ENCODE results near the gene RAB38. TPM values are rescaled to one million over a fixed set of nuclear protein-coding genes. Genes with fewer than 3 reads are reported as not detected.

RAB38 gene
- total RNA-seq, 1 donor = 3.5 TPM

- no peak for DNase-seq (ENCODE audit: low read depth)
- TF ChIP-seq, protein P1, sequence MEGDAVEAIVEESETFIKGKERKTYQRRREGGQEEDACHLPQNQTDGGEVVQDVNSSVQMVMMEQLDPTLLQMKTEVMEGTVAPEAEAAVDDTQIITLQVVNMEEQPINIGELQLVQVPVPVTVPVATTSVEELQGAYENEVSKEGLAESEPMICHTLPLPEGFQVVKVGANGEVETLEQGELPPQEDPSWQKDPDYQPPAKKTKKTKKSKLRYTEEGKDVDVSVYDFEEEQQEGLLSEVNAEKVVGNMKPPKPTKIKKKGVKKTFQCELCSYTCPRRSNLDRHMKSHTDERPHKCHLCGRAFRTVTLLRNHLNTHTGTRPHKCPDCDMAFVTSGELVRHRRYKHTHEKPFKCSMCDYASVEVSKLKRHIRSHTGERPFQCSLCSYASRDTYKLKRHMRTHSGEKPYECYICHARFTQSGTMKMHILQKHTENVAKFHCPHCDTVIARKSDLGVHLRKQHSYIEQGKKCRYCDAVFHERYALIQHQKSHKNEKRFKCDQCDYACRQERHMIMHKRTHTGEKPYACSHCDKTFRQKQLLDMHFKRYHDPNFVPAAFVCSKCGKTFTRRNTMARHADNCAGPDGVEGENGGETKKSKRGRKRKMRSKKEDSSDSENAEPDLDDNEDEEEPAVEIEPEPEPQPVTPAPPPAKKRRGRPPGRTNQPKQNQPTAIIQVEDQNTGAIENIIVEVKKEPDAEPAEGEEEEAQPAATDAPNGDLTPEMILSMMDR (IDR thresholded peaks at IDR 0.05; ENCODE audit: insufficient read depth, low read depth, low read length) = no peak
- H3K4me3 ChIP-seq (ENCODE audit: low read depth, low read length) = no peak overlapping the region
These were observed 28.4 kb upstream of the RAB38 start for GRCh38 chr11:88203604-88204003.

DNA sequence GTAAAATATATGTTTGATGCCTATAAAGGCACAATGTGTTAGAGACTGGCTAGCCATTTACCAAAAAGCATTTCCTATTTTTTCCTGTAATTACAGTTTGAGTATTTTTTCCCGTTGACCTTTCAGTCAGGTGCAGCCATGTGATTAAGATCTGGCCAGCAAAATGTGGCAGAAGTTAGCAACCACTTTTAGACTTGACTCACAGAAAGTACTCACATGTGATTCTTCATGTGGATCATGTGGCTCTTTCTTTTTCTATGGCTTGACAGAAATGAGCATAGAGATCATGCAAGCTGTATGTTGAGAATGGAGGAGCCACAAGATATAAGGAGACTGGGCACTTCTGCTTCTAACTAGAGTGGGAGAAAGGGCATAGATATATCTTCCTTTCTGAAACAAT is 27.3 kb upstream of the RAB38 start:
- TF ChIP-seq, protein P1 (IDR thresholded peaks at IDR 0.05; ENCODE audit: insufficient read depth, low read depth, low read length) = no peak
- no peak overlapping the region for H3K4me3 ChIP-seq (ENCODE audit: low read depth, low read length)
- DNase-seq (ENCODE audit: low read depth) = no peak

- no peak for DNase-seq (ENCODE audit: low read depth)
- no peak overlapping the region for H3K4me3 ChIP-seq (ENCODE audit: low read depth, low read length)
- TF ChIP-seq, protein P1 (IDR thresholded peaks at IDR 0.05; ENCODE audit: insufficient read depth, low read depth, low read length) = no peak
These were observed 21.1 kb upstream of the RAB38 start for GRCh38 chr11:88196393-88196792.

DNA sequence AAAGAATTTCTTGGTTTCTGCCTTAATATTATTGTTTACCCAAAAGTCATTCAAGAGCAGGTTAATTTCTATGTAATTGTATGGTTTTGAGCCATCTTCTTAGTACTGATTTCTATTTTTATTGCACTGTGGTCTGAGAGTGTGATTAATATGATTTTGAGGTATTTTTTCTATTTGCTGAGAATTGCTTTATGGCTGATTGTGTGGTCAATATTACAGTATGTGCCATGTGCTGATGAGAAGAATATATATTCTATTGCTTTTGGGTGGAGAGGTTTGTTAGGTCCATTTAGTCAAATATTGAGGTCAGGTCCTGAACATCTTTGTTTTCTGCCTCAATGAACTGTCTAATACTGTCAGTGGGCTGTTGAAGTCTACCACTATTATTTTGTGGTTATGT is 20.7 kb upstream of the RAB38 start:
- no peak for DNase-seq (ENCODE audit: low read depth)
- TF ChIP-seq, protein P1 (IDR thresholded peaks at IDR 0.05; ENCODE audit: insufficient read depth, low read depth, low read length) = no peak
- no peak overlapping the region for H3K4me3 ChIP-seq (ENCODE audit: low read depth, low read length)

DNA sequence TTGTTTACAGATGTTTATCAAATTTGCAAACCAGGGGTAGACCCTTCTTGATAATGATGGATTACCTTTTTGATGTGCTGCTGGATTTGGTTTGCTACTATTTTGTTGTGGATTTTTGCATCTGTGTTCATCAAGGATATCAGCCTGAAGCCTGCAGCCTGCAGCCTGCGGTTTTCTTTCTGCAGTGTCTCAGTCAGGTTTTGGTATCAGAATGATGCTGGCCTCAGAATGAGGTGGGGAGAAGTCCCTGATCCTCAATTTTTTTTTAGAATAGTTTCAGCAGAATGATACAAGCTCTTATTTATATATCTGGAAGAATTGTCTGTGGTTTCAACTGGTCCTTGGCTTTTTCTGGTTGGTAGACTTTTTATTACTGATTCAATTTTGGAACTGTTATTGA is 19.7 kb upstream of the RAB38 start:
- H3K4me3 ChIP-seq (ENCODE audit: low read depth, low read length) = no peak overlapping the region
- no peak for DNase-seq (ENCODE audit: low read depth)
- TF ChIP-seq, protein P1 (IDR thresholded peaks at IDR 0.05; ENCODE audit: insufficient read depth, low read depth, low read length) = no peak

- TF ChIP-seq, protein P1 (IDR thresholded peaks at IDR 0.05; ENCODE audit: insufficient read depth, low read depth, low read length) = no peak
- H3K4me3 ChIP-seq (ENCODE audit: low read depth, low read length) = no peak overlapping the region
- DNase-seq (ENCODE audit: low read depth) = no peak
These were observed 18.0 kb upstream of the RAB38 start for GRCh38 chr11:88193278-88193677.

GRCh38 chr11:88188932-88189253 is 13.7 kb upstream of the RAB38 start:
- no peak for DNase-seq (ENCODE audit: low read depth)
- TF ChIP-seq, protein P1 (IDR thresholded peaks at IDR 0.05; ENCODE audit: insufficient read depth, low read depth, low read length) = no peak
- H3K4me3 ChIP-seq (ENCODE audit: low read depth, low read length) = no peak overlapping the region
